NB4 (cell line): ENCODE data around the gene CADM1.

Experiments used
- DNase-seq: peaks from one replicate; pipeline ENCODE4 v3.0.0; 2010; ENCODE audit warnings: low read depth
- H3K4me3 ChIP-seq: one replicate; pipeline ENCODE4 v1.5.1; 2011; ENCODE audit warnings: mild to moderate bottlenecking, low read depth, low read length, moderate library complexity
- CTCF ChIP-seq: IDR thresholded peaks from one replicate; pipeline ENCODE4 v1.5.1; 2012; ENCODE audit warnings: low read depth, low read length
- MYC ChIP-seq: IDR thresholded peaks from 2 replicates; pipeline ENCODE4 v1.6.1; 2011; ENCODE audit warnings: low read depth, low read length
- POLR2A ChIP-seq: IDR thresholded peaks from 2 replicates; pipeline ENCODE4 v1.6.1; 2011; ENCODE audit warnings: mild to moderate bottlenecking; ENCODE audit not compliant: insufficient read length; ENCODE audit errors: extremely low read depth
- TF ChIP-seq, protein P1 (sequence below): IDR thresholded peaks from 2 replicates; pipeline ENCODE4 v1.6.1; 2011; ENCODE audit warnings: low read depth, low read length

CADM1 gene

DNA sequence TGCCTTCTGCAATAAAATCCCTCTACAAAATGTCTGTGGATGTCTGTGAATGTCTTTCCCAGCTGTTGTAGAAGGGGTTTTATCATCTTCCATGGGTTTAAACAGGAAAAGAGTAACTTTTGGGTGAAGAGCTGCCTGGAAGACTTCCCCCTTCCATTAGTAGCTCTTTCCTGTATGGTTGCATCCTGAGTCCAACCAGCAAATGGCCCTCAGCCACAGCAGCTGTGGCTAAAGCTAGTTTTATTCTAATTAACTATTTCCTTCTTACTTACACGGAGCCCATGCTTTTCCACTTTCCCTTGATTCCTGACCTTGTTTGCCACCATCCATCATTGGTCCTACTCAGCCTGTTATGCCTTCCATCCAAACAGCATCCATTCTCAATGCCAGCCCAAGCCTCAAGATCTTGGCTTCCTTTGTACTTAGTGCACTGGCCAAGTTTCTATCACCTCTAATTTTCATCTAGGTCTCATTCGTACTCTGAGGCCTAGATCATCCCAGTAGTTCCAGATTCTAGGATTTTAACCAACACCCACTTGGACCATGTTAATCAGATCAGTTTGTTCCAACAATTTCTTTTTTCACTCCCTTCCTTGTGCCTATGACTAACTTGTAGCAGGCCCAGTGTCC is 41.5 kb upstream of the CADM1 start:
- no peak for DNase-seq
- TF ChIP-seq CTCF (no peak), MYC (no peak), POLR2A (no peak)
- TF ChIP-seq, protein P1, sequence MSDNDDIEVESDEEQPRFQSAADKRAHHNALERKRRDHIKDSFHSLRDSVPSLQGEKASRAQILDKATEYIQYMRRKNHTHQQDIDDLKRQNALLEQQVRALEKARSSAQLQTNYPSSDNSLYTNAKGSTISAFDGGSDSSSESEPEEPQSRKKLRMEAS = no peak
- no peak overlapping the region for H3K4me3 ChIP-seq

DNA sequence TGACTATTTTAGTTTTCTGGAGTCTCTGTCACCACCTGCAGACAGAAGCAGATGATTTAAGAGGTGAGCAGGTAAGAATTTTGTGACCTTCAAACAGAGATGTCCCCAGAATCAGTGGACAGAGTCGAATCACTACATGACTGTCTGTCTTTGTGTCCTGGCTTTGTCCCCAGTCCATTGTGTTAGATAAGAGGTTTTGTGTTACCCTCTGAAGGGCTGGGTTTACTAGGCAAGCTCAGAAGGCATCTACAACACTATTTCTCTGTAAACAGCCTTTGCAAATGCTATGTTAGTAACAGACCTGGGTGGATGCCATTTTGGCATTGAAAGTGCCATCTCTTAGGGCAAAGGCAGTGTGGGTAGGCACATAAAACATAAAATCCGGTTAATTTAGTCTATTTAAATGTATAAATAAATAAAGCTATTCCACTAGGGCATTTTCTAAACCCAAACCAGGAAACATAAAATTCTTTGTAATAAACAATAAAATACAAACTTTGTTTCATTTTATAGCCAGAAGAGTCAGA is 40.3 kb upstream of the CADM1 start:
- DNase-seq = no peak
- H3K4me3 ChIP-seq = no peak overlapping the region
- no peak for TF ChIP-seq CTCF
- no peak for TF ChIP-seq MYC
- no peak for TF ChIP-seq POLR2A
- TF ChIP-seq, protein P1 = no peak

- no peak for DNase-seq
- H3K4me3 ChIP-seq = no peak overlapping the region
- TF ChIP-seq CTCF (no peak), MYC (no peak), POLR2A (no peak)
- TF ChIP-seq, protein P1 = no peak
Measured at GRCh38 chr11:115541518-115541917, 37.3 kb upstream of the CADM1 start.

DNA sequence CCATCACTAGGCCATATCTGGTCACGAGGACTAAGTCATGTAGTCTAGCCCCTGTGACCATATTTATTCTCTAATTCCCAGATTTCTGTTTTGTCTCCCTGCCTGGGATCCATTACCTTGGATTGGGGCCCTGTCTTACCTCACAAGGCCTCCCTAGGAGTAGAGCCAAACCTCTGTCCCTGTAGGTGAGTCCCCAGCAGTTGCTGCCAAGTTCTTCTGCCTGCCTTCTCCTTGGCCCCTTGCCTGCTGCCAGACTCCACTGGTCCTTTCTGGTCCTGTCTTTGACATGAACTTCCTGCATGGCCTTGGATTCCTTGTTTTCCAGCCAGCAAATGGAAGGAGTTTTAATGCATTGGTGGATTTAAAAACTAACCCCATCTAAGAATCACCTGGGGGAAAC is 35.6 kb upstream of the CADM1 start:
- TF ChIP-seq POLR2A (no peak), MYC (no peak), CTCF (no peak)
- TF ChIP-seq, protein P1 = no peak

DNA sequence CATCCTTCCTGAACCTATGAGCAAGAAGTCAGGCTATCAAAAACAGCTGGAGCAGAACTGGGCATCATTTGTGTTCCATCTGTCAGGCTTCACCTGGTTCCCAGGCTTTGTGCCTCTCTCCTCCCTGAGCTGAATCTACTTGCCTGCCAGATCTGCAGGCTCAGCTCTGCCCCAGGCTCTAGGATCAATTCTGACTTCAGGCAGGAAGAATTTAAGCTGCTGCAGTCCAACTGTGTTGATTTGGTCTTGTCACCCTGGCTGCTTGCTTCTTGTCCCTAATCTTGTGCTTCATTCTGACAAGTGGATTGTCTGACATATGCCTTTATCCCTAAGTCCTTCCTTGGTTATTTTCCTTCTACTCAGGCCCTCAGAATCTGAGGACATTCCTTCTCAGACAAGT is 31.6 kb upstream of the CADM1 start:
- no peak for DNase-seq
- no peak overlapping the region for H3K4me3 ChIP-seq
- TF ChIP-seq POLR2A = no peak
- no peak for TF ChIP-seq CTCF
- TF ChIP-seq, protein P1 = no peak
- TF ChIP-seq MYC = no peak

More for the DNA sequence above, 35.6 kb upstream of the CADM1 start:
- no peak for DNase-seq
- no peak overlapping the region for H3K4me3 ChIP-seq
